Iris pigment epithelial cell (primary cell): Measurements from ENCODE around the gene TNRC6C.
"Not testable (repeated sequence)": the region's sequence is repeated elsewhere in the genome, so short reads cannot be mapped to it uniquely, and the experiment has no call there.

Experiments
- DNase-seq: peaks from one replicate; pipeline ENCODE4 v3.0.0-alpha.2; 2011; ENCODE audit warnings: low read depth

TNRC6C gene

GRCh38 chr17:78127239-78127887, 168.9 kb downstream of the TNRC6C start:
- no peak for DNase-seq

GRCh38 chr17:78127888-78128550, 169.5 kb downstream of the TNRC6C start:
- no peak for DNase-seq

GRCh38 chr17:78128551-78129350, 170.2 kb downstream of the TNRC6C start, which contains the start of gene TMC6:
Gene TMC6 (minus strand): TSS chr17:78128755. CDS start chr17:78126832, 1,923 bp downstream.
- no peak for DNase-seq

GRCh38 chr17:78129351-78130089, 171.0 kb downstream of the TNRC6C start:
- DNase-seq, result no peak

- no peak for DNase-seq
Measured at GRCh38 chr17:78130090-78130436, 171.6 kb downstream of the TNRC6C start.

- DNase-seq, result no peak
Measured at GRCh38 chr17:78130437-78131101, 172.1 kb downstream of the TNRC6C start, which contains the start of gene TMC8. Gene TMC8 (plus strand): TSS chr17:78130771. CDS start chr17:78131589, 818 bp downstream.

- no peak for DNase-seq
Measured at GRCh38 chr17:78131172-78132083, 172.9 kb downstream of the TNRC6C start.

- no peak for DNase-seq
Measured at GRCh38 chr17:78132084-78132676, 173.7 kb downstream of the TNRC6C start.

GRCh38 chr17:78132767-78133178, 174.3 kb downstream of the TNRC6C start:
- DNase-seq, result no peak

- no peak for DNase-seq
Measured at GRCh38 chr17:78133179-78133951, 174.9 kb downstream of the TNRC6C start.

GRCh38 chr17:78133971-78134898, 175.7 kb downstream of the TNRC6C start:
- peak; percentile 38 for DNase-seq

- DNase-seq, result no peak
Measured at GRCh38 chr17:78134899-78135385, 176.4 kb downstream of the TNRC6C start.

GRCh38 chr17:78135858-78136500, 177.5 kb downstream of the TNRC6C start:
- DNase-seq, result no peak

GRCh38 chr17:78137392-78138203, 179.1 kb downstream of the TNRC6C start:
- no peak for DNase-seq

GRCh38 chr17:78138204-78139060, 179.9 kb downstream of the TNRC6C start:
- DNase-seq, result no peak

- DNase-seq, result not testable (repeated sequence)
Measured at GRCh38 chr17:78139861-78140168, 181.3 kb downstream of the TNRC6C start.
